Testis (tissue), 2 donors: ENCODE results near the gene PRR30.

Source experiments
- CTCF ChIP-seq, 3 experiments: fragments of 450-650 bp in 2 of 3; fragments of 200-600 bp in 1 of 3; sonication (generic) in 1 of 3; IDR thresholded peaks; one replicate each; pipeline ENCODE4 v1.5.1; 2016 to 2019; ENCODE audit warnings: antibody characterized with exemption in 3 of 3, mild to moderate bottlenecking in 2 of 3, moderate library complexity in 1 of 3
- POLR2A ChIP-seq: fragments of 450-650 bp; IDR thresholded peaks from one replicate; pipeline ENCODE4 v1.6.1; 2017; ENCODE audit warnings: antibody characterized with exemption, mild to moderate bottlenecking, moderate library complexity

GRCh38 chr2:27121906-27122305 is 17.3 kb downstream of the PRR30 start:
- no peak for TF ChIP-seq CTCF (IDR thresholded peaks at IDR 0.05)
- TF ChIP-seq POLR2A, result no peak
